PC-3 (cell line): ENCODE data around the gene HS3ST2. TPM values are rescaled to one million over a fixed set of nuclear protein-coding genes. Genes with fewer than 3 reads are reported as not detected.

ENCODE experiments used
- ATAC-seq: fragments of 200-7000 bp; cut with Tn5 transposase; 2 replicates; pipeline ENCODE4 v1.9.1; 2020; ENCODE audit warnings: mild to moderate bottlenecking, moderate library complexity
- BruUV-seq: library from RNA; stranded (reverse); fragments of 400-500 nt; replicated peaks from 2 replicates; lab custom pipeline; 2021; lab: Mats Ljungman, UMichigan
- CTCF ChIA-PET: fragments of 300-600 bp; sonication (Branson Sonifier 250); formaldehyde crosslinking; loops from one replicate; lab custom pipeline; 2022; ENCODE audit warnings: antibody characterized with exemption; lab: Charles Lee
- POLR2A ChIA-PET: fragments of 300-600 bp; sonication (Branson Sonifier 250); formaldehyde crosslinking; loops from one replicate; lab custom pipeline; 2022; ENCODE audit warnings: antibody characterized with exemption; ENCODE audit not compliant: unreplicated experiment; lab: Charles Lee
- DNase-seq: peaks from one replicate; pipeline ENCODE4 v3.0.0-alpha.2; 2015
- H2AFZ ChIP-seq: fragments of 300-600 bp; sonication (generic); 2 replicates; pipeline ENCODE4 v1.6.0; 2016; ENCODE audit warnings: antibody characterized with exemption, low read length
- H3F3A ChIP-seq: fragments of 300-600 bp; sonication (generic); one replicate; pipeline ENCODE4 v1.6.0; 2017; ENCODE audit warnings: antibody characterized with exemption, low read length, control low read depth, mild to moderate bottlenecking; ENCODE audit not compliant: unreplicated experiment
- H3K27ac ChIP-seq: fragments of 300-600 bp; sonication (generic); 2 replicates; pipeline ENCODE4 v1.5.1; 2016; ENCODE audit warnings: mild to moderate bottlenecking, low read length
- H3K27me3 ChIP-seq: fragments of 300-600 bp; sonication (generic); 2 replicates; pipeline ENCODE4 v1.6.1; 2016; ENCODE audit warnings: low read length, mixed read lengths
- H3K36me3 ChIP-seq: fragments of 300-600 bp; sonication (generic); 2 replicates; pipeline ENCODE4 v1.6.1; 2016; ENCODE audit warnings: low read depth, mixed run types, low read length, mixed read lengths
- H3K4me1 ChIP-seq: fragments of 300-600 bp; sonication (generic); 2 replicates; pipeline ENCODE4 v1.5.1; 2016; ENCODE audit warnings: low read length; ENCODE audit not compliant: insufficient read depth
- H3K4me2 ChIP-seq: fragments of 300-600 bp; sonication (generic); 2 replicates; pipeline ENCODE4 v1.6.0; 2016; ENCODE audit warnings: low read length
- H3K4me3 ChIP-seq: fragments of 300-600 bp; sonication (generic); 2 replicates; pipeline ENCODE4 v1.5.1; 2016; ENCODE audit warnings: mild to moderate bottlenecking, low read length, mixed read lengths
- H3K79me2 ChIP-seq: fragments of 300-600 bp; sonication (generic); 2 replicates; pipeline ENCODE4 v1.6.1; 2017; ENCODE audit warnings: low read length, mixed read lengths
- H3K9ac ChIP-seq: fragments of 300-600 bp; sonication (generic); 2 replicates; pipeline ENCODE4 v1.6.0; 2016; ENCODE audit warnings: mild to moderate bottlenecking, low read length
- H3K9me2 ChIP-seq: fragments of 300-600 bp; sonication (generic); replicated peaks from 2 replicates; pipeline ENCODE4 v1.6.1; 2016; ENCODE audit warnings: mixed run types, low read length, mixed read lengths
- H3K9me3 ChIP-seq: fragments of 300-600 bp; sonication (generic); 2 replicates; pipeline ENCODE4 v1.6.1; 2016; ENCODE audit warnings: low read length, mixed read lengths
- H4K20me1 ChIP-seq: fragments of 300-600 bp; sonication (generic); 2 replicates; pipeline ENCODE4 v1.6.1; 2016; ENCODE audit warnings: low read length, mixed read lengths
- CTCF ChIP-seq: fragments of 300-600 bp; sonication (generic); conservative IDR thresholded peaks from 2 replicates; pipeline ENCODE4 v1.5.1; 2017; ENCODE audit warnings: antibody characterized with exemption, low read depth, mild to moderate bottlenecking, low read length
- EZH2 ChIP-seq: fragments of 300-600 bp; sonication (generic); IDR thresholded peaks from one replicate; pipeline ENCODE4 v1.6.1; 2017; ENCODE audit warnings: antibody characterized with exemption, mild to moderate bottlenecking, low read length; ENCODE audit not compliant: unreplicated experiment
- EZH2phosphoT487 ChIP-seq: fragments of 300-600 bp; sonication (generic); IDR thresholded peaks from 2 replicates; pipeline ENCODE4 v1.6.1; 2018; ENCODE audit warnings: mild to moderate bottlenecking, antibody characterized with exemption, low read length, borderline replicate concordance
- intact Hi-C: fragments of 100-400 bp; cut with micrococcal nuclease; formaldehyde crosslinking; loops from 2 replicates; pipeline ENCODE4 v1.9.0; 2023
- total RNA-seq: library from RNA; depleted of rRNA; stranded (reverse); fragments of >200 nt; gene quantifications from 2 replicates; pipeline ENCODE4 v1.2.3, GENCODE V29; 2014

Gene HS3ST2
- total RNA-seq, 1 experiment from 2014 or later: not detected

DNA sequence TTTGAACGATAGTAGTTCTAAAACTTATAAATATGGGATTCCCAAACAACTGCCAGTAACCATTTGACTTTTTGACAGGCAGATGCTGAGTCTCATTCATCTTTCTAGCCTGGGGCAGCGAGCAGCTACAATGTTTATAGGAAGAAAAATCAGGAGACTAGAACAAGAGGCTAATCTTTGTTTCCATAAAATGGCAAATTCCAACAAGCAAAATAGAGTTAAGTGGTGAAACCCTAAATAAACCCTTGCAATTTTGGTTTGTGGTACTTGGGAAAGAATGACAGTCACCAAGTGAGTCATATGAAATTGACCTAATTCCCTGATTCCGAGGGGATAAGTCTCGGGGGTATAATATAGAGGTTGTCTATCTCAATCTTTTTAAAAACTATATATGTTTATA is 27.3 kb upstream of the HS3ST2 start:
- Histone ChIP-seq H4K20me1 (no peaks in the 10 kb centered on the region), H3K9me3 (no peaks in the 10 kb centered on the region), H3K36me3 (no peaks in the 10 kb centered on the region), H3K79me2 (no peaks in the 10 kb centered on the region), H3K9me2 (no peaks in the 10 kb centered on the region), H3F3A (peaks cover 4% of the 10 kb centered on the region), H3K27me3 (0 out of 2 replicates have a peak, but pooled peaks cover 4% of the 10 kb centered on the region), H3K4me1 (peaks cover 32% of the 10 kb centered on the region), H2AFZ (no peak overlapping the region), H3K4me3 (no peak overlapping the region), H3K9ac (no peak overlapping the region), H3K27ac (no peak overlapping the region), H3K4me2 (no peak overlapping the region)
- ChIA-PET POLR2A (no interaction called here), CTCF (no interaction called here)
- DNase-seq (no peak), ATAC-seq (no peak)
- TF ChIP-seq EZH2phosphoT487: no peak
- no peak for TF ChIP-seq CTCF
- no peak for TF ChIP-seq EZH2
- no TSS peak for BruUV-seq
- intact Hi-C loops: loop anchor here (10.0 kb wide), 1 partner anchor 188 kb away; no protein-coding TSS in a partner anchor

- Histone ChIP-seq H3K27me3 (no peaks in the 10 kb centered on the region), H3K9ac (no peak overlapping the region), H3K4me1 (peaks cover 32% of the 10 kb centered on the region), H3K36me3 (no peaks in the 10 kb centered on the region), H3K4me3 (no peak overlapping the region), H3K4me2 (peak overlapping the region; percentile 27), H3K27ac (peak overlapping the region; percentile 65), H3K9me3 (no peaks in the 10 kb centered on the region), H3F3A (peaks cover 4% of the 10 kb centered on the region), H2AFZ (no peak overlapping the region), H3K9me2 (no peaks in the 10 kb centered on the region), H4K20me1 (no peaks in the 10 kb centered on the region), H3K79me2 (no peaks in the 10 kb centered on the region)
- BruUV-seq: no TSS peak
- DNase-seq (peak; percentile 87), ATAC-seq (peak; percentile 88)
- TF ChIP-seq EZH2phosphoT487 (no peak), CTCF (no peak), EZH2 (no peak)
- intact Hi-C loops: loop anchor here (2.0 to 10.0 kb wide), 2 partner anchors 67 to 187 kb away; no protein-coding TSS in a partner anchor
- ChIA-PET CTCF (no interaction called here), POLR2A (no interaction called here)
Observed at GRCh38 chr16:22787466-22788192, 26.3 kb upstream of the HS3ST2 start.

DNA sequence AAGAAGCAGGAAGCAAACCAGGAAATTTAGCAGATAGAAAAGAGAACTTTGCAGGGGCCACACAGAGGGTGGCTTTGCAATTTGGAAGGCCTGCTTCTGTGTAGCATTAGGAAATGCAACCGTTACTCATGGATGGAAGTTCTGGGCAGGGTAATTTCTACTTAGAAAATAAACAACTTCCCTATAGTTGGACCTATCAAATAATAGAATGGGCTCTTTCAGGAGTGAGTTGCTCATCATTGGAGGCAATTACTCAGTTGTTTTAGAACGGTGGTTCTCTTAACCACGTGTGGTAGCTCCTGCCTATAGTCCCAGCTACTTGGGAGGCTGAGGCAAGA is 25.8 kb upstream of the HS3ST2 start:
- Histone ChIP-seq H3K9ac (no peak overlapping the region), H3K9me2 (no peaks in the 10 kb centered on the region), H3K27ac (peak overlapping the region; percentile 65), H3K4me1 (peaks cover 32% of the 10 kb centered on the region), H3K36me3 (no peaks in the 10 kb centered on the region), H3K4me2 (peak overlapping the region; percentile 19; the same call in 1 of the 2 replicates), H3F3A (peaks cover 4% of the 10 kb centered on the region), H3K4me3 (no peak overlapping the region), H3K9me3 (no peaks in the 10 kb centered on the region), H2AFZ (no peak overlapping the region), H4K20me1 (no peaks in the 10 kb centered on the region), H3K79me2 (no peaks in the 10 kb centered on the region), H3K27me3 (no peaks in the 10 kb centered on the region)
- intact Hi-C loops: loop anchor here (2.0 to 10.0 kb wide), 2 partner anchors 67 to 187 kb away; no protein-coding TSS in a partner anchor
- CTCF ChIA-PET: interaction anchor here (0.6 kb wide), 1 partner anchor 8 kb away, joined by 3 read pairs; no protein-coding TSS in a partner anchor
- BruUV-seq: no TSS peak
- POLR2A ChIA-PET: no interaction called here
- DNase-seq (no peak), ATAC-seq (peak; percentile 65)
- TF ChIP-seq CTCF: no peak
